NCI-H82 (cell line): ENCODE data around the gene TMEM53.

Experiments
- DNase-seq: peaks from one replicate; lab custom pipeline; 2025; lab: John Stamatoyannopoulos, UW

TMEM53 gene

DNA sequence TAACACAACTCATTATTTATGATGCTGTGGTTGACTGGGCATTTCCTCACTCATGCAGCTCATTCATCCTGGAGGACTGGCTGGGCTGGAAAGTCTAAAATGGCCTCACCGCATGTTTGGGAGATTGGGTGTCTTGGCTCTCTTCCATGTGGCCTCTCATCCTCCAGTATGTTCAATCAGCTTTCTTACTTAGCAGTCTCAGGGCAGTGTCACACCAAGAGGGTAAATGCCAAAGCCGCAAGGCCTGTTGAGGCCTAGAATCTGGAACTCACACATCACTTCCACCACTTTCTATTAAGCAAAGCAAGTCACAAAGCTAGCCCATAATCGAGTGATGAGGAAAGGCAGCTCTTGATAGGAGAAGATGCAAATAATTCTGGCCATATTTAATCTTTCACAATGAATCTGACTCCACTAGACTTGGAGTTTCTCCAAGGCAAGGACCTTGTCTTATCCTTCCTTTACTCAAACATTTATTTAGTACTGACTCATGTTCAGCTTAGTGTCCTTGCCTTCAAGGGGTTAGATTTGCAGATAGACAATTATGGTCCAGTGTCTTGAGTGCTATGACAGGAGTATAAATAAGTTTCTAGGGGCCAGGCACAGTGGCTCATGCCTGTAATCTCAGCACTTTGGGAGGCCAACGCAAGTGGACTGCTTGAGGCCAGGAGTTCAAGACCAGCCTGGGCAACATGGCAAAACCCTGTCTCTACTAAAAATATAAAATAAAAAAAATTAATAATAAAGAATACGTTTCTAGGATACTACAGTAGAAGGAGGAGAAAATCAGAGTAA, 45.1 kb downstream of the TMEM53 start:
- DNase-seq = no peak

- no peak for DNase-seq
These were observed 48.9 kb downstream of the TMEM53 start for GRCh38 chr1:44625348-44625747.

GRCh38 chr1:44624268-44624901, 49.9 kb downstream of the TMEM53 start:
- no peak for DNase-seq

- DNase-seq = peak; percentile 65
These were observed 52.4 kb downstream of the TMEM53 start for GRCh38 chr1:44621841-44622286.

GRCh38 chr1:44620072-44620471, 54.2 kb downstream of the TMEM53 start:
- DNase-seq = peak; percentile 57

GRCh38 chr1:44619261-44619900, 54.9 kb downstream of the TMEM53 start:
- DNase-seq = peak; percentile 69

DNA sequence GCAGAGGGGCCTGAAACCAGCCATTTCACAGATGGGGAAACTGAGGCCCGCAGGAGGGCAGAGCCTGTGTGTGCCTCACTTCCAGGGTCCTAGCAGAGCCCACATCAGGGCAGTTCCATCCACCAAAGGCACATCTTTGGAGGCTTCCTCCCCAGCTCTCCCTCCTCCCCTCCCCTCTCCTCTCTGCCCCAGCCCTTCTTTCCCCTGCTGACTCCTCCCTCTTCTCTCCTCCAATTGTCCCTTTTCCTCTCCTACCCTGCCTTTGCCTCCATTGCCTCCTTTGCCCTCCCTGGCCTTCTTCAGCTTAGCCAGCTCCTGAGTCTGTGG, 56.6 kb downstream of the TMEM53 start:
- no peak for DNase-seq

DNA sequence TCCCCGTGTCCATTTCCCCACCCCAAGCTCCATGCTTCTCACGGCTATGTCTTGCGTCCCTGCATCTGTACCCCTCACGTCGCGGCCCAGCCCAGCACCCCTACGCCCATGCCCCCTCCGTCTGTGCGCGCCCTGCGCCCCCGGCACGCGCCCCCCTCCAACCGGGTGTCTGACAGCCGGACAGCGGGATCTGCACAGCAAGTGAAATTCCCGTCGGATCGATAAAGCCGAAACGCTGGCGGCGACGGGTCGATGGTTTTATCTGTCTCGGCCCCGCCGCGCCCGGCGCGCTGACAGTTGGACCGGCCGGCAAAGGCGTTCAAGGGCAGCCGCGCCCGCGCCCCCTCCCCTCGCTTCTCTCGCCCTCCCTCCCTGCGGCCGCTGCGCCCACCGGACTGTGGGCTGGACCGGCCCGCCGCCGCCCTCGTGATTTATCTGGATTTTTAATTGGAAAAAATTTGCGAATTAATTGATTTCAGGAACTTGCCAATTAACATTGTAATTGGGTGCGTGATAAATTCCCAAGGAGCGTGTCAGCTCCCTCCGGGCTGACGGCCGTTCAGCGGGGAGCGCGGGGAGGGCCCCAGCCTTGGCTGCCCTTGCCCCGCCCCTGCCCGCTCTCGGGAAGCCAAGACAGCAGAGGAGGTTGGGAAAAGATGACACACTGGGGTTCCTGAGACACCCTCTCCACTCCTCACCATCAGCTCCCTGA, 57.1 kb downstream of the TMEM53 start:
- no peak for DNase-seq

- DNase-seq = no peak
These were observed 57.8 kb downstream of the TMEM53 start for GRCh38 chr1:44616284-44616990.

DNA sequence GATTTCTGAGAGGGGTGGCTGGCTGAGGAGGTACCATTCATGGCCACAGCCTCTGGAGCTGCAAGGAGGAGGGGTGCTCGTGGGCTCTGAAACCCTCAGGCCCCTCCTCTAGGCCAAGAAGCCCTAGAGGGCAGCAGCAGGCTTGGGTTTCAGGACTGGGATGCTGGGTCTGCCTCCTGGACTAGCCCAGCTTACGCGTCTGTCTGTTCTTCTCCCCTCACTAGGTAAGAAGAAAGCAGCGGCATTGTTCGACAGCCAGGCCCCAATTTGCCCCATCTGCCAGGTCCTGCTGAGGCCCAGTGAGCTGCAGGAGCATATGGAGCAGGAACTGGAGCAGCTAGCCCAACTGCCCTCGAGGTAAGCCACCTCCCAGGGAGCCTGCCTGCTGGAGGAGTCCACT, 60.3 kb downstream of the TMEM53 start:
- peak; percentile 78 for DNase-seq

DNA sequence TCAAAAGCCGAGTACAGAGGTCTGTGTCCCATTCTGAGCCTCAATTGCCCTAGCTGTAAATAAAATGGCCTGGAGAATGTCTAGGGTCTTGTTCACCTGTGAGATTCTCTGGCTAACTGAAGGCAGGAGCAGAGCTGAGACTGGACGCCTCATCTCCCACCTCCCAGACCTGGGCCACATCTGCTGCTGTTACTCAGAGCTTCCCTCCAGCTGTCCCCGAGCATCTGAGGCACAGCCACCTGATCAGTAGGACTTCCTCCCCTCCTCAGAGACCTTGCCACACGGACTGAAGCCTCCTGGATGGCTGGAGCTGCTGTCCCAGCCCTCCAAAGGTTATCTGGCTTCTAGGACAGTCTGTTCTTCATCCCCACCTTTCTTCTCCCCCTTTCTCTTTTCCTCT, 62.4 kb downstream of the TMEM53 start:
- DNase-seq = peak; percentile 49

GRCh38 chr1:44611419-44611818, 62.9 kb downstream of the TMEM53 start:
- no peak for DNase-seq

GRCh38 chr1:44610527-44611148, 63.6 kb downstream of the TMEM53 start:
- DNase-seq = no peak

DNA sequence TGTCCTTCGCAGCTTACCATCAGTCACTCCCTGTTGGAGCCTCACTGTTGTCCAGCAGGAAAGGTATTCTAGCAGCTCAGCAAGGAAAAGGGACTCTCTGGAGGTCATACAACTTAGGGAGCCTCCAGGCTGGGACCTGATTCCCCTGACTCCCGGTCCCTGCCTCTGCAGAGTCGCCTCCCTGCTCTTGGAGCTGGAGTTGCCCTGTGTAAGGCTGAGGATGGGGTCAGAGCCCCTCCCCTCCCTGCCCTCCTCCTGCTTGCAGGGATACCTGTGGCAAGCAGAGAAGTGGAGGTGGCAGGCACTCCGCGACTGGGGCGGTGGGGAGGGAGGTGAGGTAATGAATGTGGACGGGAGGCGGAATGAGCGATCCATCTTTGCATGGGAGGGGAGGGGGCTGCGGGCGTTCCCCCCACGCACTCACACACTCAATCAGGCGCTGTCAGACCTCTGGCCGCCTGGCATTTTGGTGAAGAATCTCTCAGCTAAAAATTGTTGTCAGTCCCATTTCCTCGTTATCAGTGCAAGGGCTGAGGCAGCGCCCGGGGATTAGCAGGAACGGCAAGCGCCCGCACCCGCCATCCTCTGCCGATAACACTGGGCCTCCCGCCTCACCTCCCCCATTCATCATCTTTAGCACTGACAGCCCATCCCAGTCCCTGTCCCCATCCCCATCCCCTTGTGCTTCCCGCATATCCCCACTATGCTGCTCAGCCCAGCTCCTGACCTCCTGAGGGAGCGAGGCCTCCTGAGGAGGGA, 64.3 kb downstream of the TMEM53 start:
- DNase-seq = peak; percentile 61

- DNase-seq = peak; percentile 85
These were observed 64.9 kb downstream of the TMEM53 start for GRCh38 chr1:44609412-44609767.

- DNase-seq = peak; percentile 39
These were observed 66.1 kb downstream of the TMEM53 start for GRCh38 chr1:44608141-44608540.

- no peak for DNase-seq
These were observed 67.5 kb downstream of the TMEM53 start for GRCh38 chr1:44606701-44607281.

- no peak for DNase-seq
These were observed 68.2 kb downstream of the TMEM53 start for GRCh38 chr1:44605914-44606615.

- DNase-seq = no peak
These were observed 69.9 kb downstream of the TMEM53 start for GRCh38 chr1:44604157-44604955.
